ENCODE data around the gene OR7A10. TPM values are rescaled to one million over a fixed set of nuclear protein-coding genes. Genes with fewer than 3 reads are reported as not detected.
"Not testable (repeated sequence)": the region's sequence is repeated elsewhere in the genome, so short reads cannot be mapped to it uniquely, and the experiment has no call there.

OR7A10 gene
- total RNA-seq, 2 experiments from 2014 or later, result not detected

GRCh38 chr19:14821937-14822336, 26.8 kb downstream of the OR7A10 start:
- POLR2A ChIA-PET, result no interaction called here
- Mint-ChIP-seq H3K27ac (no peak overlapping the region), H3K36me3 (ENCODE audit: low read depth) (no peaks in the 10 kb centered on the region), H3K4me1 (no peaks in the 10 kb centered on the region), H3K4me3 (no peak overlapping the region), H3K27me3 (peaks cover 6% of the 10 kb centered on the region), H3K9me3 (no peaks in the 10 kb centered on the region)
- CTCF ChIA-PET, result no interaction called here
- DNase-seq, result no peak

- Mint-ChIP-seq H3K9me3 (no peaks in the 10 kb centered on the region), H3K27ac (no peak overlapping the region), H3K27me3 (no peaks in the 10 kb centered on the region), H3K4me3 (no peak overlapping the region), H3K36me3 (ENCODE audit: low read depth) (no peaks in the 10 kb centered on the region), H3K4me1 (no peaks in the 10 kb centered on the region)
- no peak for DNase-seq
- CTCF ChIA-PET, result no interaction called here
- POLR2A ChIA-PET, result no interaction called here
Measured at GRCh38 chr19:14818588-14818987, 30.1 kb downstream of the OR7A10 start.

GRCh38 chr19:14817052-14817451, 31.7 kb downstream of the OR7A10 start:
- CTCF ChIA-PET, result no interaction called here
- Mint-ChIP-seq H3K4me1 (no peaks in the 10 kb centered on the region), H3K27me3 (no peaks in the 10 kb centered on the region), H3K36me3 (ENCODE audit: low read depth) (no peaks in the 10 kb centered on the region), H3K9me3 (no peaks in the 10 kb centered on the region), H3K27ac (no peak overlapping the region), H3K4me3 (no peak overlapping the region)
- no peak for DNase-seq
- POLR2A ChIA-PET, result no interaction called here

DNA sequence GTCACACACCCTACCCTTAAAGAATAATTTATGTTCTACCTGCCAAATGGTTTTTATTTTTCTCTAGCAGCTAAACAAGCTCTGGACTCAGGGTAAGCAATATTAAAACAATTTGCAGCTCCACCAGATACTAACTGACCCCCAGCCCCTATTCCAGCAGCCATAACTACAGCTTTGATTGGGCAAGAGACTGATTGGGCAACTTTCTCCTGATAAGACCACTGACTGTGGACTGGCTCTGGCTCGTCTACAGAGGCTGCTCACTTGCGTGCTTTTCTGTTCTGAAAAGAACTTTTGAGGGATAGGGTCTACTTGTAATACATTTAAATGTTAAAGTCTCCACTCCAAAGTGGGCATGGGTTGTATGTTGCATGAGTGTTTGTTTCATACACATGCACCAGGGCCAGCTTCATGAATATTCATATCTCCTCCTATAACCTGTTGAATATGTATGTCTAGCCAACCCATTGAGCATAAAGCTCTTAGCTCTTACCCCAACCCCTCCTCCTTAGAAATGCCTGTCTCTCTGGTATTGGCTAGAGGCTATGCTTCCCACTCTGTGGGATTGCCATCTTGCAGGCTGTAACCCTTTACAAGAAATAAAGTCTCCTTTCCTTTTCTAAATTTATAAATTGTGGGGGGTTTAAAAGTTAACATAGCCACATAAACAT, 33.6 kb downstream of the OR7A10 start:
- Mint-ChIP-seq H3K4me1 (no peaks in the 10 kb centered on the region), H3K36me3 (ENCODE audit: low read depth) (no peaks in the 10 kb centered on the region), H3K9me3 (no peaks in the 10 kb centered on the region), H3K4me3 (no peak overlapping the region), H3K27me3 (no peaks in the 10 kb centered on the region), H3K27ac (no peak overlapping the region)
- DNase-seq, result no peak
- CTCF ChIA-PET, result no interaction called here
- POLR2A ChIA-PET, result no interaction called here

DNA sequence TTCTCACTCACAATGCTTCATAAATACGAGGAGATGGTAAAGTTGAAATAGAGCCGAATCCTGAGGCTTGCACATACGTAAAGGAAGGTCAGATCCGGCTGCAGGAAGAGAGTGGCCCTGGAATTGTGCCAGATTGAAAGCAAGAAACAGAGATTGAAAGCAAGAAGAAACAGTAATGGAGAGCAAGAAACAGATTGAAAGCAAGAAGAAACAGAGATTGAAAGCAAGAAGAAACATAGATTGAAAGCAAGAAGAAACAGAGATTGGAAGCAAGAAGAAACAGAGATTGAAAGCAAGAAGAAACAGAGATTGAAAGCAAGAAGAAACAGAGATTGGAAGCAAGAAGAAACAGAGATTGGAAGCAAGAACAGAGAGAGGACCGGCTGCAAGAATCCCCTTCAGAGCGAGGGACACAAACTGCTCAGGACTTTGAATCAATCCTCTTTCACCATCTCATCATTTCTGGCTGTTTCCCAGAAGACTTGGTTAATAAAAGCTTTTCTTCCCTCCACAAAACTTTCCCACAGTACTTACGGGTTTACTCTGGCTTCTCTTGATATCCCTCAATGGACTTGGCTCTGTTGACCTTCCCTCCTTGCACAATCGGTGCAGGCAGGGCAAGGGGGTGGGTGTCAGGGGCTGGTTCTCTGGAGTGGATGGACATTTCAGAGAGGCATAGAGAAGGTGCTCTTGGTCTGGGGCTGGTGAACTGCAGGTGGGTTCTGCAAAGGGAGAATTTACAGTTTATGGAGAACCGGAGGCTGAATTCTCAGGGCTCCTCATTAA, 39.3 kb downstream of the OR7A10 start:
- H3K27me3 Mint-ChIP-seq, result no peaks in the 10 kb centered on the region
- H3K27ac Mint-ChIP-seq, result no peak overlapping the region
- POLR2A ChIA-PET, result no interaction called here
- no peaks in the 10 kb centered on the region for H3K9me3 Mint-ChIP-seq
- no peak for DNase-seq
- H3K36me3 Mint-ChIP-seq (ENCODE audit: low read depth), result no peaks in the 10 kb centered on the region
- H3K4me1 Mint-ChIP-seq, result no peaks in the 10 kb centered on the region
- CTCF ChIA-PET, result no interaction called here
- no peak overlapping the region for H3K4me3 Mint-ChIP-seq

- CTCF ChIA-PET, result no interaction called here
- POLR2A ChIA-PET, result no interaction called here
- Mint-ChIP-seq H3K27me3 (no peaks in the 10 kb centered on the region), H3K9me3 (no peaks in the 10 kb centered on the region), H3K4me1 (no peaks in the 10 kb centered on the region), H3K4me3 (no peak overlapping the region), H3K27ac (no peak overlapping the region), H3K36me3 (ENCODE audit: low read depth) (no peaks in the 10 kb centered on the region)
- no peak for DNase-seq
Measured at GRCh38 chr19:14804765-14805164, 44.0 kb downstream of the OR7A10 start.

GRCh38 chr19:14798760-14799159, 50.0 kb downstream of the OR7A10 start:
- H3K36me3 Mint-ChIP-seq (ENCODE audit: low read depth), result no peaks in the 10 kb centered on the region
- H3K27ac Mint-ChIP-seq, result no peak overlapping the region
- H3K4me1 Mint-ChIP-seq, result peaks cover 4% of the 10 kb centered on the region
- peaks cover 9% of the 10 kb centered on the region for H3K27me3 Mint-ChIP-seq
- no peak overlapping the region for H3K4me3 Mint-ChIP-seq
- ChIA-PET CTCF (no interaction called here), POLR2A (no interaction called here)
- no peak for DNase-seq
- no peaks in the 10 kb centered on the region for H3K9me3 Mint-ChIP-seq

GRCh38 chr19:14796021-14796420, 52.7 kb downstream of the OR7A10 start:
- Mint-ChIP-seq H3K27ac (no peak overlapping the region), H3K36me3 (ENCODE audit: low read depth) (no peaks in the 10 kb centered on the region), H3K27me3 (peaks cover 15% of the 10 kb centered on the region), H3K9me3 (no peaks in the 10 kb centered on the region), H3K4me1 (peaks cover 4% of the 10 kb centered on the region), H3K4me3 (no peak overlapping the region)
- DNase-seq, result no peak
- CTCF ChIA-PET, result no interaction called here
- POLR2A ChIA-PET, result no interaction called here

- no peak overlapping the region for H3K27ac Mint-ChIP-seq
Measured at GRCh38 chr19:14795078-14795721, 53.5 kb downstream of the OR7A10 start.

GRCh38 chr19:14792250-14792649, 56.5 kb downstream of the OR7A10 start:
- H3K27me3 Mint-ChIP-seq, result peaks cover 15% of the 10 kb centered on the region
- POLR2A ChIA-PET; H3K27ac Mint-ChIP-seq; DNase-seq; CTCF ChIA-PET; H3K9me3 Mint-ChIP-seq; H3K4me1 Mint-ChIP-seq; H3K36me3 Mint-ChIP-seq (ENCODE audit: low read depth); H3K4me3 Mint-ChIP-seq: not testable (repeated sequence)

More at GRCh38 chr19:14795078-14795721, 53.5 kb downstream of the OR7A10 start:
- H3K4me3 Mint-ChIP-seq, result no peak overlapping the region
- H3K36me3 Mint-ChIP-seq (ENCODE audit: low read depth), result no peaks in the 10 kb centered on the region
- ChIA-PET CTCF (interaction anchor here (1.1 kb wide), 1 partner anchor 9 kb away, joined by 3 read pairs; no protein-coding TSS in a partner anchor), POLR2A (no interaction called here)
- peaks cover 4% of the 10 kb centered on the region for H3K4me1 Mint-ChIP-seq
- peaks cover 15% of the 10 kb centered on the region for H3K27me3 Mint-ChIP-seq
- no peaks in the 10 kb centered on the region for H3K9me3 Mint-ChIP-seq
- DNase-seq, result no peak

Other genes starting within 250 kb of the OR7A10 start
- not detected for gene ADGRE3, start 174.1 kb downstream of the OR7A10 start, total RNA-seq
- gene ZNF333, start 158.9 kb downstream of the OR7A10 start, total RNA-seq, result 10 to 100 TPM; 11.7 to 12.1 TPM
- under 1 TPM; 0.48 to 0.73 TPM for gene ADGRE2, start 70.4 kb downstream of the OR7A10 start, total RNA-seq
- gene OR7A5, start 13.7 kb downstream of the OR7A10 start, total RNA-seq, result not detected
- not detected for gene OR7C1, start 13.7 kb downstream of the OR7A10 start, total RNA-seq
- gene OR7A17, start 37.2 kb upstream of the OR7A10 start, total RNA-seq, result not detected
- gene OR7C2, start 92.6 kb upstream of the OR7A10 start, total RNA-seq, result not detected
- gene SLC1A6, start 130.9 kb upstream of the OR7A10 start, total RNA-seq, result not detected
- gene CASP14, start 200.6 kb upstream of the OR7A10 start, total RNA-seq, result not detected
- gene OR1I1, start 233.3 kb upstream of the OR7A10 start, total RNA-seq, result not detected